OCI-LY7 (cell line): ENCODE measurements around the gene SLC17A9. TPM values are rescaled to one million over a fixed set of nuclear protein-coding genes. Genes with fewer than 3 reads are reported as not detected.

Experiments used
- BruUV-seq: library from RNA; stranded (reverse); fragments of 400-500 nt; replicated peaks from 2 replicates; lab custom pipeline; 2021; lab: Mats Ljungman, UMichigan
- CTCF ChIA-PET: fragments of 300-600 bp; sonication (Branson Sonifier 250); formaldehyde crosslinking; loops from one replicate; lab custom pipeline; 2022; ENCODE audit warnings: antibody characterized with exemption; ENCODE audit not compliant: unreplicated experiment; lab: Charles Lee
- POLR2A ChIA-PET: fragments of 300-600 bp; sonication (Branson Sonifier 250); formaldehyde crosslinking; loops from one replicate; lab custom pipeline; 2022; ENCODE audit warnings: antibody characterized with exemption; lab: Charles Lee
- DNase-seq: peaks from one replicate; pipeline ENCODE4 v3.0.0-alpha.2; 2015; ENCODE audit warnings: low spot score
- H2AFZ ChIP-seq: fragments of 200-600 bp; sonication (generic), shearing (Covaris generic); 2 replicates; pipeline ENCODE4 v1.6.1; 2014; ENCODE audit warnings: mild to moderate bottlenecking, antibody characterized with exemption, low read length, moderate library complexity
- H3K27ac ChIP-seq: fragments of 200-600 bp; sonication (generic); 2 replicates; pipeline ENCODE4 v1.5.1; 2014; ENCODE audit warnings: mixed run types, low read depth, mild to moderate bottlenecking, moderate library complexity, low read length, inconsistent platforms; ENCODE audit not compliant: poor library complexity, severe bottlenecking
- H3K36me3 ChIP-seq: fragments of 200-600 bp; sonication (generic); 2 replicates; pipeline ENCODE4 v1.6.1; 2014; ENCODE audit warnings: mild to moderate bottlenecking, antibody characterized with exemption, low read length, moderate library complexity, mixed read lengths; ENCODE audit not compliant: insufficient read depth
- H3K4me1 ChIP-seq: fragments of 200-600 bp; sonication (generic); 2 replicates; pipeline ENCODE4 v1.5.1; 2014; ENCODE audit warnings: mild to moderate bottlenecking, low read length; ENCODE audit not compliant: insufficient read depth, poor library complexity, severe bottlenecking
- H3K4me2 ChIP-seq: fragments of 200-600 bp; sonication (generic); 2 replicates; pipeline ENCODE4 v1.6.1; 2014; ENCODE audit warnings: mild to moderate bottlenecking, low read length
- H3K4me3 ChIP-seq: fragments of 200-600 bp; sonication (generic); 2 replicates; pipeline ENCODE4 v1.5.1; 2014; ENCODE audit warnings: mild to moderate bottlenecking, low read depth, low read length; ENCODE audit not compliant: poor library complexity, severe bottlenecking
- H3K79me2 ChIP-seq: fragments of 200-600 bp; sonication (generic); 2 replicates; pipeline ENCODE4 v1.6.1; 2016; ENCODE audit warnings: low read depth, mild to moderate bottlenecking, low read length, moderate library complexity, mixed read lengths; ENCODE audit not compliant: insufficient read depth
- H3K9me2 ChIP-seq: fragments of 200-600 bp; sonication (generic); 2 replicates; pipeline ENCODE4 v1.6.1; 2016; ENCODE audit warnings: mild to moderate bottlenecking, low read length, mixed read lengths; ENCODE audit not compliant: insufficient read depth
- H3K9me3 ChIP-seq: fragments of 200-600 bp; sonication (generic); 2 replicates; pipeline ENCODE4 v1.6.1; 2014; ENCODE audit warnings: mild to moderate bottlenecking, mixed run types, low read length, mixed read lengths
- H4K20me1 ChIP-seq: fragments of 200-600 bp; sonication (generic); 2 replicates; pipeline ENCODE4 v1.6.1; 2014; ENCODE audit warnings: mild to moderate bottlenecking, antibody characterized with exemption, low read length, moderate library complexity, mixed read lengths; ENCODE audit not compliant: insufficient read depth
- EZH2phosphoT487 ChIP-seq: fragments of 200-600 bp; sonication (generic); IDR thresholded peaks from 2 replicates; pipeline ENCODE4 v1.6.1; 2018; ENCODE audit warnings: low read depth, borderline replicate concordance, mild to moderate bottlenecking, mixed run types, antibody characterized with exemption, low read length, moderate library complexity, mixed read lengths
- intact Hi-C: fragments of 100-400 bp; cut with micrococcal nuclease; formaldehyde crosslinking; loops from one replicate; pipeline ENCODE4 v1.10.0; 2022; ENCODE audit not compliant: unreplicated experiment
- total RNA-seq, 2 experiments: library from RNA; depleted of rRNA in 1 of 2; stranded (reverse); fragments of >200 nt in 1 of 2; shearing (Covaris generic) in 1 of 2; gene quantifications; 2 replicates each; pipeline ENCODE4 v1.2.3, GENCODE V29; 2014 to 2022
- TF ChIP-seq, protein P1 (sequence below): fragments of 200-600 bp; sonication (generic); conservative IDR thresholded peaks from 2 replicates; pipeline ENCODE4 v1.5.1; 2014; ENCODE audit warnings: mild to moderate bottlenecking, antibody characterized with exemption, low read length, moderate library complexity, mixed read lengths

Gene SLC17A9
- total RNA-seq, 2 experiments from 2014 or later, result 2.0 to 8.1 TPM

GRCh38 chr20:62905536-62906117 is 46.9 kb upstream of the SLC17A9 start:
- no peak for DNase-seq
- no peaks in the 10 kb centered on the region for H3K9me2 ChIP-seq
- TF ChIP-seq EZH2phosphoT487, result no peak
- TF ChIP-seq, protein P1, sequence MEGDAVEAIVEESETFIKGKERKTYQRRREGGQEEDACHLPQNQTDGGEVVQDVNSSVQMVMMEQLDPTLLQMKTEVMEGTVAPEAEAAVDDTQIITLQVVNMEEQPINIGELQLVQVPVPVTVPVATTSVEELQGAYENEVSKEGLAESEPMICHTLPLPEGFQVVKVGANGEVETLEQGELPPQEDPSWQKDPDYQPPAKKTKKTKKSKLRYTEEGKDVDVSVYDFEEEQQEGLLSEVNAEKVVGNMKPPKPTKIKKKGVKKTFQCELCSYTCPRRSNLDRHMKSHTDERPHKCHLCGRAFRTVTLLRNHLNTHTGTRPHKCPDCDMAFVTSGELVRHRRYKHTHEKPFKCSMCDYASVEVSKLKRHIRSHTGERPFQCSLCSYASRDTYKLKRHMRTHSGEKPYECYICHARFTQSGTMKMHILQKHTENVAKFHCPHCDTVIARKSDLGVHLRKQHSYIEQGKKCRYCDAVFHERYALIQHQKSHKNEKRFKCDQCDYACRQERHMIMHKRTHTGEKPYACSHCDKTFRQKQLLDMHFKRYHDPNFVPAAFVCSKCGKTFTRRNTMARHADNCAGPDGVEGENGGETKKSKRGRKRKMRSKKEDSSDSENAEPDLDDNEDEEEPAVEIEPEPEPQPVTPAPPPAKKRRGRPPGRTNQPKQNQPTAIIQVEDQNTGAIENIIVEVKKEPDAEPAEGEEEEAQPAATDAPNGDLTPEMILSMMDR, result no peak
- no peak overlapping the region for H3K27ac ChIP-seq
- intact Hi-C loops, result no loop called here
- peaks cover 98% of the 10 kb centered on the region for H3K36me3 ChIP-seq
- peaks cover 7% of the 10 kb centered on the region for H3K79me2 ChIP-seq
- no peak overlapping the region for H3K4me3 ChIP-seq
- peaks cover 4% of the 10 kb centered on the region for H3K4me1 ChIP-seq
- no peaks in the 10 kb centered on the region for H3K9me3 ChIP-seq
- H4K20me1 ChIP-seq, result 0 out of 2 replicates have a peak, but pooled peaks cover 4% of the 10 kb centered on the region
- ChIA-PET POLR2A (no interaction called here), CTCF (no interaction called here)
- H2AFZ ChIP-seq, result no peak overlapping the region
- no TSS peak for BruUV-seq
- no peak overlapping the region for H3K4me2 ChIP-seq

- H3K4me3 ChIP-seq, result no peak overlapping the region
- H2AFZ ChIP-seq, result no peak overlapping the region
- 0 out of 2 replicates have a peak, but pooled peaks cover 4% of the 10 kb centered on the region for H4K20me1 ChIP-seq
- CTCF ChIA-PET, result no interaction called here
- H3K79me2 ChIP-seq, result peaks cover 7% of the 10 kb centered on the region
- H3K4me1 ChIP-seq, result no peaks in the 10 kb centered on the region
- no peaks in the 10 kb centered on the region for H3K9me2 ChIP-seq
- TF ChIP-seq, protein P1, result no peak
- no peak for TF ChIP-seq EZH2phosphoT487
- DNase-seq, result no peak
- POLR2A ChIA-PET, result no interaction called here
- peaks cover 99% of the 10 kb centered on the region for H3K36me3 ChIP-seq
- H3K4me2 ChIP-seq, result no peak overlapping the region
- intact Hi-C loops, result no loop called here
- H3K9me3 ChIP-seq, result no peaks in the 10 kb centered on the region
- BruUV-seq, result no TSS peak
- H3K27ac ChIP-seq, result no peak overlapping the region
These were observed 46.3 kb upstream of the SLC17A9 start for GRCh38 chr20:62906209-62906608.
